Uterus (tissue), 4 donors: ENCODE measurements around the gene RPRML. TPM values are rescaled to one million over a fixed set of nuclear protein-coding genes. Genes with fewer than 3 reads are reported as not detected.
"Not testable (repeated sequence)": the region's sequence is repeated elsewhere in the genome, so short reads cannot be mapped to it uniquely, and the experiment has no call there.

Experiments used
- DNase-seq, 2 donors: peaks; one replicate each; pipeline ENCODE4 v3.0.0-alpha.2; 2019 to 2020
- H3K27ac ChIP-seq, 2 donors: fragments of 200-600 bp; sonication (generic); 1 replicate in 1 of 2; 2 replicates in 1 of 2; pipeline ENCODE4 v1.5.1; 2016 to 2018
- H3K27me3 ChIP-seq, 2 donors: fragments of 200-600 bp; sonication (generic); one replicate each; pipeline ENCODE4 v1.5.1; 2018 to 2019; ENCODE audit warnings: control low read depth in 1 of 2
- H3K36me3 ChIP-seq, 2 donors: fragments of 200-600 bp; sonication (generic); one replicate each; pipeline ENCODE4 v1.5.1; 2019; ENCODE audit warnings: control low read depth in 1 of 2
- H3K4me1 ChIP-seq, 2 donors: fragments of 200-600 bp; sonication (generic); one replicate each; pipeline ENCODE4 v1.5.1; 2018 to 2019; ENCODE audit warnings: control low read depth in 1 of 2
- H3K4me3 ChIP-seq, 2 donors: fragments of 200-600 bp; sonication (generic); 1 replicate in 1 of 2; 2 replicates in 1 of 2; pipeline ENCODE4 v1.5.1; 2018 to 2019; ENCODE audit warnings: mild to moderate bottlenecking in 1 of 2
- H3K9me3 ChIP-seq, 2 donors: fragments of 200-600 bp; sonication (generic); one replicate each; pipeline ENCODE4 v1.5.1; 2019; ENCODE audit warnings: control low read depth in 1 of 2
- CTCF ChIP-seq, 4 experiments: fragments of 200-600 bp in 2 of 4; fragments of 450-650 bp in 2 of 4; sonication (generic) in 2 of 4; IDR thresholded peaks; one replicate each; pipeline ENCODE4 v1.5.1; 2016 to 2019; ENCODE audit warnings: antibody characterized with exemption in 4 of 4, mild to moderate bottlenecking in 2 of 4, moderate library complexity in 1 of 4
- POLR2A ChIP-seq, 2 donors: fragments of 450-650 bp; IDR thresholded peaks; one replicate each; pipeline ENCODE4 v1.6.1; 2016; ENCODE audit warnings: antibody characterized with exemption in 2 of 2, mild to moderate bottlenecking in 1 of 2, moderate library complexity in 1 of 2
- intact Hi-C: fragments of 100-400 bp; cut with DNase I; formaldehyde crosslinking; loops from one replicate; pipeline ENCODE4 v1.15.1; 2023; ENCODE audit warnings: low total_unique reads
- total RNA-seq, 4 donors: library from RNA; depleted of rRNA in 3 of 4; stranded (reverse); fragments of >200 nt in 3 of 4; gene quantifications; one replicate each; pipeline versions ENCODE4 v1.1.0 to v1.2.4, GENCODE V29; 2014 to 2023
- donor health status: DM: yes; HTN: yes; CAD: no.

RPRML gene
- not detected for total RNA-seq

GRCh38 chr17:46979147-46979863, at the start of gene RPRML:
RPRML (minus strand) TSS chr17:46979253; CDS start chr17:46979007, 246 bp downstream.
- no peak for TF ChIP-seq CTCF (IDR thresholded peaks at IDR 0.05)
- no peak for TF ChIP-seq POLR2A (IDR thresholded peaks at IDR 0.05)

GRCh38 chr17:47016966-47017365, 37.9 kb upstream of the RPRML start:
- H3K27ac ChIP-seq, H3K4me3 ChIP-seq, intact Hi-C loops, H3K9me3 ChIP-seq, H3K36me3 ChIP-seq, H3K4me1 ChIP-seq, H3K27me3 ChIP-seq, DNase-seq: not testable (repeated sequence)

More at GRCh38 chr17:46979147-46979863, at the start of gene RPRML:
- Histone ChIP-seq H3K4me3 (peak within 1 kb of the TSS; percentile 8 to 47), H3K36me3 (no peaks in the 10 kb centered on the region), H3K9me3 (no peaks in the 10 kb centered on the region), H3K4me1 (peaks cover 0 to 8% of the 10 kb centered on the region in 2 donors), H3K27ac (no peak within 1 kb of the TSS), H3K27me3 (peaks cover 8 to 15% of the 10 kb centered on the region in 2 donors)
- intact Hi-C loops = no loop called here
- DNase-seq = peak in 1 of 2 donors; percentile 34

GRCh38 chr17:47013341-47013740, 34.3 kb upstream of the RPRML start:
- Histone ChIP-seq H3K4me3 (no peak overlapping the region), H3K36me3 (no peaks in the 10 kb centered on the region), H3K9me3 (no peaks in the 10 kb centered on the region), H3K4me1 (no peaks in the 10 kb centered on the region), H3K27ac (no peak overlapping the region), H3K27me3 (no peaks in the 10 kb centered on the region)
- intact Hi-C loops = no loop called here
- DNase-seq = no peak
- TF ChIP-seq POLR2A (IDR thresholded peaks at IDR 0.05) (no peak), CTCF (IDR thresholded peaks at IDR 0.05) (no peak)

GRCh38 chr17:47012457-47012856, 33.4 kb upstream of the RPRML start:
- H3K4me1 ChIP-seq = no peaks in the 10 kb centered on the region
- no peaks in the 10 kb centered on the region for H3K36me3 ChIP-seq
- no peaks in the 10 kb centered on the region for H3K27me3 ChIP-seq
- intact Hi-C loops = no loop called here
- TF ChIP-seq CTCF (IDR thresholded peaks at IDR 0.05) (no peak), POLR2A (IDR thresholded peaks at IDR 0.05) (no peak)
- no peak overlapping the region for H3K27ac ChIP-seq
- DNase-seq = no peak
- H3K4me3 ChIP-seq = no peak overlapping the region
- no peaks in the 10 kb centered on the region for H3K9me3 ChIP-seq

- DNase-seq = no peak
- H3K27me3 ChIP-seq = no peaks in the 10 kb centered on the region
- no peaks in the 10 kb centered on the region for H3K4me1 ChIP-seq
- no peak overlapping the region for H3K4me3 ChIP-seq
- H3K36me3 ChIP-seq = no peaks in the 10 kb centered on the region
- H3K9me3 ChIP-seq = no peaks in the 10 kb centered on the region
- TF ChIP-seq POLR2A (IDR thresholded peaks at IDR 0.05) = no peak
- no peak for TF ChIP-seq CTCF (IDR thresholded peaks at IDR 0.05)
- intact Hi-C loops = no loop called here
- H3K27ac ChIP-seq = no peak overlapping the region
Measured at GRCh38 chr17:47009759-47010594, 30.9 kb upstream of the RPRML start.
